AG08396 (cell line): ENCODE results near the gene CHRNG.
"Not testable (repeated sequence)": the region's sequence is repeated elsewhere in the genome, so short reads cannot be mapped to it uniquely, and the experiment has no call there.

ENCODE experiments used
- DNase-seq: peaks from one replicate; pipeline ENCODE4 v3.0.0; 2012; ENCODE audit warnings: low spot score, mixed read lengths

The CHRNG gene

DNA sequence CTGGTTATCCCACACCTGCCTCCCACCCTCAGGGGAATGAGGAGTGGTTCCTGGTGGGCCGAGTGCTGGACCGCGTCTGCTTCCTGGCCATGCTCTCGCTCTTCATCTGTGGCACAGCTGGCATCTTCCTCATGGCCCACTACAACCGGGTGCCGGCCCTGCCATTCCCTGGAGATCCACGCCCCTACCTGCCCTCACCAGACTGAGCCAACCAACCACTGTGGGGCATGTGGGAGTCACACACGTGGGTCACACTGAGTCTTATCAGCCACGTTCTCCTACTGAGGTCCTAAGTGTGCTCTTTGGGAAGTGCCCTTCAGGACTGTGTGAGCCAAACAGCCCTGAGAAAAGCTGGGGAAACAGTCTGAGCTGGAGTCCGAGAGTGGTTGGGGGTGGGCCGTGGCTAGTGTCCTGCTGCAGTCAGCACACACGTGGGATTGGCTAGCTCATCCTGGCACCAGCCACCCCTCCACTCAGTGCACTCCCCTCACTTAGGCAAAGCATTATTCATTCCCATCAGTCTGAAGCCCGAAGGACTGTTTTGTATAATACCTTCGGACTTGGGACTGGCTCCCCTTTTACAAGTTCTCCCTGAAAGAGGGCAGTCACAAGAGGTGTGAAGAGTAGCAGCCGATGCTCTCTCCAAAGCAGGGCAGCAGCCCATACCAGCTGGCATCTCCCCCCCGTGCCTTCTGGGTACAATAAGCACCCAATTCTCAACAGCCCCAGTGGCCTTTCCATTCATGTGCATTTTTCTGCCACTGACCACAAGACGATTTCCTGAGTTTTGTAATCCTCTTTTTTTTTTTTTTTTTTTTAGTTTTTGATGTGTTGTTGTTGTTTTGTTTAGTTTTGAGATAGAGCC lies 6.3 kb downstream of the CHRNG start:
- DNase-seq: no peak

GRCh38 chr2:232547991-232548390 lies 8.5 kb downstream of the CHRNG start:
- DNase-seq: no peak

GRCh38 chr2:232549655-232550353 lies 10.3 kb downstream of the CHRNG start:
- no peak for DNase-seq

DNA sequence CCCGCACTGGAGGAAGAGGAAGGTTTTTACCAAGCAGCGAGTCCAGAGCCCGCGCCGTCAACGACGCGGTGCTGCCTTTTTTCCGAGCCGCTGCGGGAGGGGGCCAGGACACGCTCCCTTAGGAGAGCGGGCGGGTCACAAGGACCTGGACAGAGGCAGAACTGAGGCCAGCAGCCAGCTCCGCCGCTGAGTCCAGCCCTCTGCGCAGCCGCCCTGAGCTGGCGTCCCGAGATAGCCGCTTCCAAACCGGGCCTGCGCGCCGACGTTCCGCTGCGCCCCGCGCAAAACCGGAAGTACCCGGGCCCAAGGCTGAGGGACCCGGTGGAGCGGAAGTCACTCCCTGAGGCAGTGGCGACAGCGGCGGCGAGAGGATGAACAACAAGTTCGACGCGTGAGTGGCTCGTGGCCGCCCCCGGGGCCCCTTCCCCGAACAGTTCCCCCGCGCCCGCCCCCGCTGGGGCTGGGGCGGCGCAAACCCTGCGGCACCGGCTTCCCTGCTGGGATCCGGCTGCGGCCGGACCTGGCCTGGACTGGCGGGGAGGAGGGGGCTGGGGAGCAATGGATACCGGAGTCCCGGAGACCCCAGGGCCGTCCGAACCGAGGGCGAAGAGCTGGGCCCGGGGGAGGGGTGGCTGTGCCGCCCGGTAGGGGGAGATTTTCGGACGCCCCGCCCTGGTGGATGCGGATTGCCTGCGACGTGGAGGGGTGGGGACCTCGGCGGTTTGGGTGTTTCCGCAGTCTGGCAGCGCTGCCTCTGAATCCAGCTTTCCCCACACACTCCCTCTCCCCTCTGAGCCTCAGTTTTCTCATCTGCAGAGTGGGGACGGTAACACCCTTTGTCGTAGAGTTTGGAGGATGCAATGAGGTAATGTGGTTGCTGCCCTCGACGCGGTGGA lies 11.1 kb downstream of the CHRNG start, which contains the start of the genes EIF4E2 and TIGD1:
EIF4E2 (plus strand) TSS at position 336 of the 896 bp plus-strand sequence; CDS start at position 372, 36 bp downstream.
TIGD1 (minus strand) TSS at position 204 of the 896 bp plus-strand sequence. CDS start 675 bp downstream, outside the sequence.
- DNase-seq: peak; percentile 100

DNA sequence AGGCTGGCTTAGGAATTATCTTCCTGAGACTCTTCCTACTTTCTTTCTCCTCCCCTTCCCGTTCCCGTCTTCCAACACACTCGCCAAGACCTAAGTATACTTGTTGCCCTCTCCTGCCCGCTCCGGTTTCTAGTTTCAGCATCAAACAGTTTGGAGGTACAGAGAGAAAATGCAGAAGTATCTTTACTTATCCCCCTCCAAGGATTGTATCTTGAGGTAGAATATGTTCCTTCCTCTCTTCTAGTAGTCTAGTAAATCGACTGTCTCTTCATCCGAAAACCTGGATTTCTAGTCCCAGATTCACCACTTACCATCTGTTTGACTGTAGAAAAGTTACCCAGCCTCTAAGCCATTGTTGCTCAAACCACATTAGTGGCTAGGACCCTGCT lies 11.8 kb downstream of the CHRNG start:
- no peak for DNase-seq

- no peak for DNase-seq
Measured at GRCh38 chr2:232551776-232552175, 12.3 kb downstream of the CHRNG start.

DNA sequence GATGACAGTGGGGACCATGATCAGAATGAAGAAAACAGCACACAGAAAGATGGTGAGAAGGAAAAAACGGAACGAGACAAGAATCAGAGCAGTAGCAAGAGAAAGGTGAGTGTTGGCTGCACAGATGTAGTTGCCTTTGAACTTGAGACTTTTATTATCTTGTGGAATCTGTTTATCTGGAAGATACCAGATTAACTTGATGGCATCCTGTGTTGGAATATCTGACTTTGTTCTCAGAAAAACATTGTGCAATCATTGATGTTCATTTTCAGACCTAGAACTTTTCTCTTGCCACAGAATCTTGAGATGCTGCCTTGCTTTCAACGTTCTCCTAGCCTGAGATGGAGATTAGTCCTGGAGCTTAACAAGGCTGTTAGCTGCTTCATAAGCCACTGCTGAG lies 16.9 kb downstream of the CHRNG start:
- DNase-seq: no peak

GRCh38 chr2:232562515-232563151 lies 23.1 kb downstream of the CHRNG start:
- no peak for DNase-seq

GRCh38 chr2:232563580-232563979 lies 24.1 kb downstream of the CHRNG start:
- no peak for DNase-seq

GRCh38 chr2:232567721-232568120 lies 28.2 kb downstream of the CHRNG start:
- DNase-seq: no peak

DNA sequence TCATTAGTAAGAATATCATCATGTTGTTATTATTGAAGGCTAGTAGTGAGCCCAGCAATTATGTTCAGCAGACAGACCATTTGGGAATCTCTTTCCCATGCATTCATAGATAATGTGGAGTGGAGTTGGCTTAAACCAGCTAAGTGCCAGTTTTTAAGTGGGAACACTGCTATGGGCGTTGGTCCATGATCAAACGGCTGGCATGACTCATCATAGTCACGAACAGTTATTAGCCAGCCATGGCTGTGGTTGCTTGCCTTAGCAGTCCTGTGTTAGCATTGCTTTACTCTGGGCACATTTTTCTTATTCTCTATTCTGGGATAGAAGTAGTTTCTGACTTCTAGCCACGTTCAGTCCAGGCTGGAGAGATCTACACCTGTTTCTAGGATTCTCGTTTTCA lies 28.7 kb downstream of the CHRNG start:
- peak; percentile 74 for DNase-seq

- no peak for DNase-seq
Measured at GRCh38 chr2:232569541-232569940, 30.0 kb downstream of the CHRNG start.

- not testable (repeated sequence) for DNase-seq
Measured at GRCh38 chr2:232570481-232570880, 31.0 kb downstream of the CHRNG start.

- DNase-seq: no peak
Measured at GRCh38 chr2:232571026-232571474, 31.6 kb downstream of the CHRNG start.

- no peak for DNase-seq
Measured at GRCh38 chr2:232573042-232573441, 33.5 kb downstream of the CHRNG start.

GRCh38 chr2:232573771-232574435 lies 34.4 kb downstream of the CHRNG start:
- no peak for DNase-seq

GRCh38 chr2:232574674-232575403 lies 35.3 kb downstream of the CHRNG start:
- peak; percentile 37 for DNase-seq

GRCh38 chr2:232575404-232575746 lies 35.9 kb downstream of the CHRNG start:
- no peak for DNase-seq

- DNase-seq: no peak
Measured at GRCh38 chr2:232576995-232577394, 37.5 kb downstream of the CHRNG start.

DNA sequence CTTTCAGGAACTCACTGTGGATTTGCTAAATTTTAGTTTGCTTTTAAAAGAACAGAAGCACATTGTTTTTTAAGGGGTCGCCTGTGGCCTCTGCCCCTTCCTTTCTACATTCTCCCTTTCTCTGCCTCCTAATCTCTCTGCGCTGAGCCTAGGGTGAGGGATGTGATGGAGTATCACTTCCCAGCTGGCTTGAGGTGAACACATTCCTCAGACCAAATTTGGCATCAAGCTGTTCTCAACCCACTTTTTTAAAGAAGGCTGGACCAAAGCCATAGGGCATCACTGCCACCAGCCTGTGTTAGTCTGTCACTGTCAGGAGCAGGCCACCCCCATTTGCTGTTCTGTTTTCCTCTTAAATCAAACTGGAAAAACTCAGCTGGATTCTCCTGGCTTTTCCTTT lies 38.3 kb downstream of the CHRNG start:
- DNase-seq: no peak
